Fibroblast of peridontal ligament (primary cell): ENCODE results near the gene IQGAP1.
A peak's percentile ranks its signal among the peaks of the same experiment; 100 is the strongest.
"Not testable (repeated sequence)": the region's sequence is repeated elsewhere in the genome, so short reads cannot be mapped to it uniquely, and the experiment has no call there.

ENCODE experiments used
- DNase-seq: peaks from one replicate; pipeline ENCODE4 v3.0.0-alpha.2; 2010; ENCODE audit errors: extremely low read depth

Gene IQGAP1, protein sequence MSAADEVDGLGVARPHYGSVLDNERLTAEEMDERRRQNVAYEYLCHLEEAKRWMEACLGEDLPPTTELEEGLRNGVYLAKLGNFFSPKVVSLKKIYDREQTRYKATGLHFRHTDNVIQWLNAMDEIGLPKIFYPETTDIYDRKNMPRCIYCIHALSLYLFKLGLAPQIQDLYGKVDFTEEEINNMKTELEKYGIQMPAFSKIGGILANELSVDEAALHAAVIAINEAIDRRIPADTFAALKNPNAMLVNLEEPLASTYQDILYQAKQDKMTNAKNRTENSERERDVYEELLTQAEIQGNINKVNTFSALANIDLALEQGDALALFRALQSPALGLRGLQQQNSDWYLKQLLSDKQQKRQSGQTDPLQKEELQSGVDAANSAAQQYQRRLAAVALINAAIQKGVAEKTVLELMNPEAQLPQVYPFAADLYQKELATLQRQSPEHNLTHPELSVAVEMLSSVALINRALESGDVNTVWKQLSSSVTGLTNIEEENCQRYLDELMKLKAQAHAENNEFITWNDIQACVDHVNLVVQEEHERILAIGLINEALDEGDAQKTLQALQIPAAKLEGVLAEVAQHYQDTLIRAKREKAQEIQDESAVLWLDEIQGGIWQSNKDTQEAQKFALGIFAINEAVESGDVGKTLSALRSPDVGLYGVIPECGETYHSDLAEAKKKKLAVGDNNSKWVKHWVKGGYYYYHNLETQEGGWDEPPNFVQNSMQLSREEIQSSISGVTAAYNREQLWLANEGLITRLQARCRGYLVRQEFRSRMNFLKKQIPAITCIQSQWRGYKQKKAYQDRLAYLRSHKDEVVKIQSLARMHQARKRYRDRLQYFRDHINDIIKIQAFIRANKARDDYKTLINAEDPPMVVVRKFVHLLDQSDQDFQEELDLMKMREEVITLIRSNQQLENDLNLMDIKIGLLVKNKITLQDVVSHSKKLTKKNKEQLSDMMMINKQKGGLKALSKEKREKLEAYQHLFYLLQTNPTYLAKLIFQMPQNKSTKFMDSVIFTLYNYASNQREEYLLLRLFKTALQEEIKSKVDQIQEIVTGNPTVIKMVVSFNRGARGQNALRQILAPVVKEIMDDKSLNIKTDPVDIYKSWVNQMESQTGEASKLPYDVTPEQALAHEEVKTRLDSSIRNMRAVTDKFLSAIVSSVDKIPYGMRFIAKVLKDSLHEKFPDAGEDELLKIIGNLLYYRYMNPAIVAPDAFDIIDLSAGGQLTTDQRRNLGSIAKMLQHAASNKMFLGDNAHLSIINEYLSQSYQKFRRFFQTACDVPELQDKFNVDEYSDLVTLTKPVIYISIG (N-terminal part only)

DNA sequence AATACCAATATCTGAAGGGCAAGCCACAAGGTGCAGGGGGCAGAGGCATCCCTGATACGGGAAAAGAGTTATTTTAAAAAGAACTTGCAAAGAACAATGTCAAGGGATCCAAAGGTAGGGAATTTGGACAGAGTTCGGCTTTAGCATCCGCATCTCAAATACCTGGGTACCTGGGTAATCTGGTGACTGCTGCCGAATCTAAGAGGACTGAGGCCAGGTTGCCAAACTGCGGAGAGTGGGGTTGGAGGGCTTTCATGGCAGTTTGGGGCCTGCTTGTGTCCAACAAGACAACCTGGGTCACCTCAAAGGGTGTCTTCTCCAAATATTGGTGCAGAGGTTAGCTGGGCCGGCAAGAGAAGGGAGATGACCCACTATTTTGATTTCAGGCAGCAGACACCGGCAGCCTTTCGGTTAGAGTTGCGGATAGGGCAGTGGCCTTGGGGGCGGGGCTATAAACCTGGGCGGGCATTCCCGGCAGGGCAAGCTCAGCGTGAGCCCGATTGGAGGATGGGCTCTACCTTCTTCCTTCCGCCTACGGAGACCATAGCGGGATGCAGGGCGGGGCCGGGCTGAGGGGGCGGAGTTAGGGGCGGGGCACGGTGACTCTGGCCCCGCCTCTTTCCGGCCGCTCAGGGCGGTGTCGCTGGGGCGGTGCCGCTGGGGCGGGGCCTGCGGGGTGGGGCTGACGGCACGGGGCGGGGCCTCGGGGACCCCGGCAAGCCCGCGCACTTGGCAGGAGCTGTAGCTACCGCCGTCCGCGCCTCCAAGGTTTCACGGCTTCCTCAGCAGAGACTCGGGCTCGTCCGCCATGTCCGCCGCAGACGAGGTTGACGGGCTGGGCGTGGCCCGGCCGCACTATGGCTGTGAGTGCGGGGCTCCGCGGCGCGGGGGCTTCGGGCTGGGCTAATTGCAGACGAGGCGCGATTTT, at the start of gene IQGAP1:
Gene IQGAP1, plus strand, starts transcription at position 709 of the 928 bp plus-strand sequence. Its CDS starts 100 bp downstream, at position 809.
- peak; percentile 94 for DNase-seq

DNA sequence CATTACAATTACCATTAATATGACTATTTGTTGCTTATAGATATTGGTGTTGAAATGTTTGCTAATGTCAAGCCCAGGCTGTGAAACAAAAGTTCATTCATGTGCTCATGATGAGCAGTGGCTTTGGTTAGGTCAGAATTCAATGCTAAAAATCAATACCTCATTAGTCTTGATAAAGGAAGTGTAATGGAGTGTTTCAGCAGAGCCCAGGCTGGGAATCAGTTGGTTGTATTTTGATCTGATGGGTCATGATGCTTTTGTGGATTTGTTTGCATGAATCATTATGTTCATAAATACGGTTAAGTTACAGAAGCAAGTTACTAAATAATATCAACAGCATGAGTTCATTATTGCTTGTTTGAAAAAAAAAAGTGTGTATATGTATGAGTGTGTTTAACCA, 49.5 kb upstream of the IQGAP1 start:
- DNase-seq: no peak

DNA sequence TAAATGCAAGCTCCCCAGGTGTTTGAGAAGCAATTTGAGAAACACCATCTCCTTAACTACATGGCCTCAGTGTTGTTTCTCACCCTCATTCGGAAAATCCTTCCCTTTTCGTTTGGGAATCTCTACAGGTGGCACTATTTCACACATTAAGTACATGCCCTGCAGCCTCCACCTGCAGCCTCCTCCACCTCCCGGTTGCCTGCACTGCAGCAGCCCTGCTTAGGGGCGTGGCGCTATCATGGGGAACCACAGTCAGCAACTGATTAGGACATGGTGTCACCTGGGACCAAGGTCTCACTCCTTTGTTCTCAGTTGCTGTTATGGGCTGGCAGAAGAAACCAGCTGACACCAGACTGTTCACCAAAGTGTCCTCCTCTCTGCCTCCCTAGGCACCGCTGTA, 47.7 kb upstream of the IQGAP1 start:
- DNase-seq: no peak

DNA sequence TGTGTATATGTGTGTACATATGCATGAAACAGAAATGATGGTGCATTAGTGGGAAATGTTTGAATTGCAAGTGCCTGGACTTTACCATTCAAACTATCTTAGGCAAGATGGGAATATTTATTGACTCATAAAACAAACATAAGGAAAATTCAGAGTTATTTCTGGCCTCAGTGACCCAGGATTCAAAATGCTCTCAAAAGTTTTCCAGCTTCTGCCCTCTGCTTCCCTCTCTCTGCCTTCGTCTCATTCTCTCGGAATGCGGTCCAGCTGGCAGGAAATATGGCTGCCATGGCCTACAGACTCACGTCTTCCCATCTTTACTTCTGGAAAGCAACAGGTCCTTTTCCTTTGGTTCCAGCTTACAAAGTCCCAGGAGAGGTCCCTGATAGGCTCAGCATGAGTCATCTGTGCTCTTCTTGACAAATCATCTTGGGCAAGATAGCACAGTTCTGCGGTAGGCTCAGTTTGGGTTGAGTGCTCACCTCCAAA, 44.7 kb upstream of the IQGAP1 start:
- DNase-seq: peak; percentile 59

DNA sequence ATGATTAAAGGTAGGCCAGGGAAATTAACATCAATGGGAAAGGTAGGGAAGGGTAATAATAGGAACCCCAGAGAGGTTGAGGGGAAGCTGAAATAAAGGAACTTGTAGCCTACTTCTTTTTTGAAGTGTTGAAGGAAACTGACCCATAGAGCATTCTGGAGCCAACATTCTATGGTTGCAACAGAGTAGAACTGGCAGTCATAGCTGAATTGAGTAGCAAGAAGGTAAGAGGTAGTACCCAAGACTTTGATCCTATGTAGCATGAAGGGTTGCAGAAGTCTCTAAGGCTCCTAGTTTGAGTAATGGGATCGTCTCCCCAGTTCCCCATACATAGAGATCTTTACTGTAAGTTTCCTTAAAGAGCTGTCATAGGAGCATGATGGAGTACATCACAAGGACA, 43.4 kb upstream of the IQGAP1 start:
- no peak for DNase-seq

DNA sequence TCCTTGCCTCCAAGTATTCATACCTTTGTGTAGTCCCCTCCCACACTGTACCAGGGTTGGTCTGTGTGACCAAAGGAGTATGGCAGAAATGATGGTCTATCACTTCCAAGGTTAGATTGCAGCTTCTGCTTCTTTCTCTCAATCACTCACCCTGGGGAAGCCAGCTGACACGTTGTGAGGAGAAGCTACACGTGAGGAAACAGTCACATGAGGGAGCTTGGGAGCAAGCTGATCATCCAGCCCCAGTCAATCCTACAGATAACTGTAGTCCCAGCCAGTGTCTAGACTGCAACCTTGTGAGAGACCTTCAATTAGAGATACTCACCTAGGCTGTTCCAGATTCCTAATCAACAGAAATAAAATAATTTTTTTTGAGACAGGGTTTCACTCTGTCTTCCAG, 42.2 kb upstream of the IQGAP1 start:
- DNase-seq: no peak

DNA sequence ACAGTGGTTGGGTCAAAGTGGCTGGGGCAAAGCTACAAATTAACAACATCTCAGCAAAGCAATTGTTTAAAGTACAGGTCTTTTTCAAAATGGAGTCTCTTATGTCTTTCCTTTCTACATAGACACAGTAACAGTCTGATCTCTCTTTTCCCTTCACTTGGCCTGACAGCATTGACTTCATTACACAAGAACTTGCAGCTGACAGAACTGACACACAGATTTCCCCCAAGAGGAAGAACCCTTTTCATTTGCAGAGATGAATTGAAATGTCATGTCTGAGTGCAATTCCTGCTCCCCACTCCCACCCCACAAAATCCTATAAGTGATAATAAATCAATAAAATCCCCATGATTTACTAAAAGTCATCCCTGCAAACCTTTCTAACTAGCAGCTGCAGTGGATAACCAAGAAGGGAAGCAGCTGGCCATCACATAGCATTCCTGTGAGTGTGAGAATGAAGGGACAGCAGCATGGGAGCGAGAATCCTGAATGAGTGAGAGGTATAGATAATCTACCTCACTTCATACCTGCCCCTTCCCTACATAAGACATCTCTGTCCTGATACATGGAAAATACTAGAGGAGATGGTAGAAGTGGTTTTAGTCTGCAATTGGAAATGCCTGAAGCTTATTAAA, 40.5 kb upstream of the IQGAP1 start:
- not testable (repeated sequence) for DNase-seq

DNA sequence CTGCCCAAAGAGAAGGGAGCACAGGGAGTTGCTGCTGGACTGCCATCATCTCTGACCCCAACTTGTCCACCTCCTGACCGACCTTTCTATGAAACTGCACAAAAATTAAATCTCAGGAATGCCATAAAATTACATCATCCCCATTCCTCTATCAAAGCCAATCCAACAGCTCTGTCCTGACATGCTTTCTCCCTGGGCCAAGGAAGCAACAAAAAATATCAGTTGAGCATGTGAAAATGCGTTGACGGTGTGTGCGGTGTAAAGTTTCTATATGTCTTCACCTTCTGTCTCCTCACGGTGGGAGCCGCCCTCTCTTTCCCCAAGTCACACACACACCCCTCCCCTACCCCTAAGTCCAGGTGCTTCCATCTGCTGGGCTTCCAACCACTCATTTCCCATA, 39.6 kb upstream of the IQGAP1 start:
- DNase-seq: no peak

DNA sequence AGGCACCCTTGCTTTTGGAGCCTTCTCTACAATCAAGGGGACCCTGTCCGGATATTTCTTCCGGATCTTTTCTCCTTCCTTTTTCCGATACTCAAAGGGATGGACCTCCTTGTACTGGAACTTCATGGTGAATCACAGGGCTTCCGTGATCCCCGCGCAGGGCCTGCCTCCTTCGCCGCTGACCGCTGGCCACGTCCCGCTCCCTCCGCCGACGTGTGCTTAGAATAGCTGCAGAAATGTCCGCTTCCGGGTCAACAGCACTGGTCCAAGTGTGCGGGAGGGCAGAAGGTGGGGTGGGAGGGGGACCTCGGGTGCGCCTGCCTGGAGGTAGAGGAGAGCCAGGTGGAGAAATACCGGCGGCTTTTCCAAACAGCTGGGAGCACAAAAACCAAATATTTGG, 39.0 kb upstream of the IQGAP1 start:
- no peak for DNase-seq

DNA sequence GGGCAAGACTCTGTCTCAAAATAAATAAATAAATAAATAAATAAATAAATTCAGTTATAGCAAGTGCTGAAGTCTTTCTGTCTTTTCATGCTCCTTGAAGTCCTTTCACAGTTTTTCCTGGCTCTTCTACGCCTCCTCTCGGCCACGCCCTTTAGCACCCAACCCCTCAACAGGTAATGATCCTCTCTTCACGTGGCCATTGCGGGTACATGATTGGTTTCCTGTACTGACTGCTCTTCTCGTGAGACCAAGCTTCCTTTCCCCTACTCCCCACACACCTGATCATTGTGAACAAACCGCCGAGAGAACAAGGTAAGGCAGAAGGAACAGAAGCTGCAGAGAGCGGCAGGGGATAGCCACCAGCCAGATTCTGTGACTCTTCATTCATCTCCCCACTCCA, 38.2 kb upstream of the IQGAP1 start:
- no peak for DNase-seq

DNA sequence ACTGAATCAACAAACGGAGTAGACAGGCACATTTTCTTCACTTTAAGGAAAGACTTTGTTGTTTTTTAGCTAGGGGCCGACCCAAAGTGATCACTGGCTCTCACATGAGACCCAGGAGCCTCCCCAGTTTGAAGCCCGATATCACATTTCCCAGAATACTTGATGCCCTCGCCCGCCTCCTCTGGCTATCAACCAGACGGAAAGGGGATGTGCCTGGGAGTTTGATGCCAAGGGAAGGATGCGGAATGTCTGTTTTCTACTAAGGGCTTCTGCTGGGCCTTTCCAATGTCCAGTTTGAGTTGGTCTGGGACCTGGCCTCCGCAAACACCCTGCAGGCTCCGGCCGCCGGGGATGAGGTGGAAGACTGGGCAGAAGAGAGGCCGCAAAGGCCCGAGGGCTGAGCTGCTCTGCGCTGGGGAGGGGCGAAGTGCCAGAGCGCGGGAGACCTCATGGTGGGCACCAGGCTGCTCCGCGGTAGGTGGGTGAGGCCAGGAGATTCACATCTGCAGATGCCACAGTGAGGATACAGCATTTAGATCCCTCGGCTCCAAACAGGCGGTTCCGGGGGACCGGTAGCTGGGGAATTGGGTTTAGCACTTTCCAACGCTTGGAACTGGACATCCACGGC, 36.4 kb upstream of the IQGAP1 start:
- DNase-seq: no peak

DNA sequence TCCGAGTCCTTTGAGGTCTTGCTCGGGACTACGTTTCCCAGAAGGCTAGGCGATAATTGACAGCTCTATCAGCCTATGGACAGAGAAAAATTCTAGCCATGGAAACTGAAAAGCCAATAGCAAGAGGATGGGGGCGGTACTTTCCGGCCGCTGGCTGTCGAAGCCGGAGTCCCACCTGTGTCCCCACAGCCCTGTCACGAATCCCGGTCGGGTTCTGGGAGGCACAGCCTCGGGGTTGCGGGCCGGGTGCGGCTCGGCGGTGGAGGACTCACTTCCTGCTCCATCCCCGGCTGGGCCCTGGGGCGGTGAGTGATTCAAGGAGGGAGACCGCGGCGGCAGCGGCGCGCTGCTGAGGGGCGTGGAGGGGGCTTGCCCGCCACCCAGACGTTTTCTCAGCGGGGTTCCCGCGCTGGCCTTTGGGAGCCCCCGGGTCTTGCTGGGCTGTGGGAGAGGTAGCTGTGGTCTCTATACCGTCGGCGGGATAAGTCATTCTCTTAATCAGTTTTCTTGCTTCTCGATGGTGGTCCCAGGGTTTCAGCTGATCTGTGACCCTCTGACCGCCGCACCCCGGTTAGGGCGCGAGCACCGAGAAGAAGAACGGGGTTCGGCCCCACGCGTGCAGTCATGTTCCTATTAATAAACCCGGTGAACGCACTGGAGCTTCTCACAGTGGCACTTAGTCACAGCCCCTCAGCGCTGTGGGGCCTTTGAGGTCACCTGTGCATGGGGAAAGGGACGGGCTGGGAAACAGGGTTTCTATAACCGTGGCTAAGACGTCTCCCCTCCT, 35.7 kb upstream of the IQGAP1 start, which contains the start of gene ZNF774:
Gene ZNF774, plus strand, starts transcription at position 178 of the 787 bp plus-strand sequence. CDS start 2,377 bp downstream, outside the sequence.
- peak; percentile 98 for DNase-seq

DNA sequence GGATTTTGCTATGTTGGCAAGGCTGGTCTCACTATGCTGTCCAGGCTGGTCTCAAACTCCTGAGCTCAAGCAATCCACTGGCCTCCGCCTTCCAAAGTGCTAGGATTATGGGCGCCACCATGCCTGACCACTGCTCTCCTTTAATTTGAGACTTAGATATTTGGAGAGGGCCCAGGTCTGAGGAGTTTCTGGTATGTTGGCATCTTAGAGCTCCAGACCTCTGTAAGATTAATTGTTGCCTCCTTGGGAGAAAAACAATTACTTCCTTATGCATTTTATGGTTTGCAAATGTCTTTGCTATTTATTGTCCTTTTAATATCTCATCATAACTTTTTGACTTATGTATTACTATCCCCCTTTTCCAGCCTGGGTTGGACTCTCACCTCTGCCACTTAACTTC, 33.1 kb upstream of the IQGAP1 start:
- DNase-seq: no peak

DNA sequence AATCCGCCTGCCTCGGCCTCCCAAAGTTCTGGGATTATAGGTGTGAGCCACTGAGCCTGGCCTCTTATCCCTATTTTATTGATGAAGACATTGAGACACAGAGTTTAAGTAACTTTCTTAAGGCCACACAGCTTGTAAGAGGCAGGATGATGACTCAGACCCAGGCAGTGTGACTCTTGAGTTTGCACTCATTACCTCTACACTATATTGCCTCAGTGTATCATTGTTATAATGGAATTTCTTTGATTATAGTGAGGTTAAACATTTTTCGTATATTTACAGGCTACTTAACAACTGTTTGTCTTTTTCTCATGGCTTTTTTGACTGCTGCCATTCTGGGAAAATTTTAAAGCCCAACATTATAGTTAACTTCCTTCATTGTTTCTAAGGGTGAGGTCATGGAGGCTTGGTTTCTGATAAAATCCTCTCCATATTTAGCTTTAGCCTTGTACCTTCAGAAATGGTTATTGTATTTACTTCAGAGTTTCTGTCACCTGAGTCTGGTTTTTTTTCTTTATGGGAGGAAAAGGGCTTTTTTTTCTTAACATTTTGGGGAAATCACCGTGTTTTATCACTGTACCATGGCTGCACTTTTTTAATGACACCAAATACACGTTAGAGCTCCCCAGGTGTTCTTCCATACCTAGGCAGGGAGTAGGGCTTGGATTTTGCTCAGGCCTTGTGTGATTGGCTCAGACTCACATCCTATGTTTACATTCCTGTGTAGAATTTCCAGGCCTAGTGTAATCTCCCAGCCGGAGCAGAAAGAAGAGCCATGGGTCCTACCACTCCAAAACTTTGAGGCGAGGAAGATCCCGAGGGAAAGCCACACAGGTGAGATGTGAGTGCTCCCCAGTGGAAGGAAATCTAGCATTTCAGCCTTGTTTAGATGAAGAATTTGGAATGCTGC, 29.7 kb upstream of the IQGAP1 start:
- peak; percentile 56 for DNase-seq

DNA sequence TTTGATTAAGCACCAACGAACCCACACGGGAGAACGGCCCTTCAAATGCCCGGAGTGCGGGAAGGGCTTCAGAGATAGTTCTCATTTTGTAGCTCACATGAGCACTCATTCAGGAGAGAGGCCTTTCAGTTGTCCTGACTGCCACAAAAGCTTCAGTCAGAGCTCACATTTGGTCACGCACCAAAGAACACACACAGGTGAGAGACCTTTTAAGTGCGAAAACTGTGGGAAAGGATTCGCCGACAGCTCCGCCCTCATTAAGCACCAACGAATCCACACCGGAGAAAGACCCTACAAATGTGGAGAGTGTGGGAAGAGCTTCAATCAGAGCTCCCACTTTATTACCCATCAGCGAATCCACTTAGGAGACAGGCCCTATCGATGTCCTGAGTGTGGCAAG, 27.3 kb upstream of the IQGAP1 start:
- no peak for DNase-seq

DNA sequence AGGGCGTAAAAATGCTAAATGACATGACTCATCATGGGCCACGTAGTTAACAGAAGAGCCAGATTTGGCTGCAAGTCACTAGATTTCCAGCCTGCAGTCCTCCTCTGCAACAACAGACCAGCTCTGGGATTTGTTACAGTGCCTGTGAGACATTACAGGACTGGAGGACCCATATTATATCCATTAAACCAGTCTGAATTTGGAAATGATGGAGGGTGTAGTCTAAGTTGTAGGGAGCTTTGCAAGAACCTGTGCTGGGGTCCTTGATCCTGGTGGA, 25.2 kb upstream of the IQGAP1 start:
- peak; percentile 91 for DNase-seq

DNA sequence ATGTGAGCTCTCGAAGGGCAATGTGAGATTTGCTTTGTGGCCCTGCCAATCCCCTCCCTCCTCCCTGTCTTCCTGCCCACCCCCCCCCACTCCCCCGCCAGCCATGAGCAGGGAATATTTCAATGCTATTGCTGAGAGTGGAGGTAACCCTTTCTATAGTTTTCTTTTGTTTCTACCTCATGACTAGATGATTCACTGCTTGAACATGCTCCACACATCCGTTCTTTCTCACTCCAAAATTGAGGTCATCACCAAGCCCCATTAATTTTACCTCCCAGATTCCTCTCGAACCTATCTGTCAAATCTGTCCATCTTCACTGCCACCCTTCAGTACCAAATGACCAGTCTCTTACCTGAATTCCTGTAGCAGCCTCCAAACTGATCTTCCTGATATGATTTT, 23.8 kb upstream of the IQGAP1 start:
- DNase-seq: peak; percentile 39
